ENCODE data around the gene CLEC16A. TPM values are rescaled to one million over a fixed set of nuclear protein-coding genes. Genes with fewer than 3 reads are reported as not detected.
A peak's percentile ranks its signal among the peaks of the same experiment; 100 is the strongest.

Gene CLEC16A
- total RNA-seq, 1 experiment from 2014 or later: 13.4 TPM

DNA sequence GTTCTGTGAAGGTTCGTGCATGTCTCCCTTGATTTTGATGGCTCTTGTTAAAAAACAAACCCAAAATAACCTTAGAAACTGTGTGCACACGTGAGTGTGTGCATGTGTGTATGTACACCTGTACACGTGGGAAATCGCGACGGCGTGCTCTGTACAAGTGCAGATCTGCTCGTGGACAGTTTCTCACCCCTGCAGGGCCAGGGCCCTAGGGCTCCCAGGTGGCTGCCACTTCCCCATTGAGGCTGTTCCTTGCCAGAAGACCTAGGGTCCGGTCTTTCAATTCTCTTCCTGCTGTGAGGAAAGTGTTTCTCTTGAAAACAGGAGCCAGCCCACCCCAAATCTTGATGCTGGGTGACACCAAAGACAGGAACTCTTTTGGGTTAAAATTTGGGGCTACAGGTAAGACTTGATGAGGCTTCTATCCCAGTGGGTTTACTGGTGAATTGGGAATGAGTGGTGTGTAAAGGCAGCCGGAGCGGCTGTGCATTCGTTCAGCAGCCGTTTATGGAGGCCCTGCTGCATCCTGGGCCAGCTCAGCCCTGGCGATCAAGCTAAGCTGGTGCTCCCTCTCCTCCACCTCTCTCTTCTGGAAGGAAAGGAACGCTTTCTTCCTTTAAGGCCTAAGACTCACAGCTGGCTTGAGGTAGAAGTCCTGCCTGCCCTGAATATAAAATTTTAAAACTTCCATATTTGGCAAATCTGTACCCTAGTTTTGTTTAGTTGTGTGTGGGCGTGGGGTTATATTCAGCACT lies 137.9 kb downstream of the CLEC16A start:
- no peak for DNase-seq (ENCODE audit: low read depth)

DNA sequence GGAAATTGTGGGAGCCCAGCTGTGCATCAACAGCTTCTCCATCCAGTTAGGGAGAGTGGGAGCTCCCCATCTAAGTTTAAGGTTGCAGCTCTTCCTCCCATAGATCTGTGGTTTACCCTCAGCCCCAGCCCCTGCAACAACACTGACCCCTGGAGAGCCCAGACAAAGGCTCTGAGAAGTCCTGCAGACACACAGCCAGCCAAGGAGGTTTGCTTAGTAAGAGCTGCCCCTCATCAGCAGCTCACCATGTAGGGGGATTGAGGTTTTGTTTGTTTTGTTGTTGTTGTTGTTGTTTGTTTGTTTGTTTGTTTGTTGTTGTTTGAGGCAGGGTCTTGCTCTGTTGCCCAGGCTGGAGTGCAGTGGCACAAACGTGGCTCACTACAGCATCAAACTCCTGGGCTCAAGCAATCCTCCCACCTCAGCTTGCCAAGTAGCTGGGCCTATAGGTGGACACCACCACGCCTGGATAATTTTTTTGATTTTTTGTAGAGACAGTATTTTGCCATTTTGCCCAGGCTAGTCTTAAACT lies 138.6 kb downstream of the CLEC16A start:
- DNase-seq (ENCODE audit: low read depth): no peak

DNA sequence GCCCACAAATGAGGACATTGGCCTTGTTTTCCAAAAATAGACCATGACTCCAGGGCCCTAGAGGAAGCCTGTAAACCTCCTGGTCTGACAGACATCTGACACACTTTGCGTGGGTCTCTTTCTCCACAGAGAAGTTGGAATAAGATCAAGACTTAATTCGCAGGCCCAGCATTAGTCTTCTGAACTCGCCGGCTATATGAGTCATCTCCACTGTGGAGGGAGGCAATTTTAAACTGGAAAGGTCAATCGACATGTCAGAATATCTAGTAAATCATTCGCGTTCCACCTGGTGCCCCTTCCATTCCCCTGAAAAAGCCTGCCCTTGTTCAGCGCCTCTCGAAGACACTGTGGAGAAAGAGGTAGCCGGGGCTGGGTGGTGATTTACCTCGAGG lies 140.1 kb downstream of the CLEC16A start:
- DNase-seq (ENCODE audit: low read depth): peak; percentile 90

DNA sequence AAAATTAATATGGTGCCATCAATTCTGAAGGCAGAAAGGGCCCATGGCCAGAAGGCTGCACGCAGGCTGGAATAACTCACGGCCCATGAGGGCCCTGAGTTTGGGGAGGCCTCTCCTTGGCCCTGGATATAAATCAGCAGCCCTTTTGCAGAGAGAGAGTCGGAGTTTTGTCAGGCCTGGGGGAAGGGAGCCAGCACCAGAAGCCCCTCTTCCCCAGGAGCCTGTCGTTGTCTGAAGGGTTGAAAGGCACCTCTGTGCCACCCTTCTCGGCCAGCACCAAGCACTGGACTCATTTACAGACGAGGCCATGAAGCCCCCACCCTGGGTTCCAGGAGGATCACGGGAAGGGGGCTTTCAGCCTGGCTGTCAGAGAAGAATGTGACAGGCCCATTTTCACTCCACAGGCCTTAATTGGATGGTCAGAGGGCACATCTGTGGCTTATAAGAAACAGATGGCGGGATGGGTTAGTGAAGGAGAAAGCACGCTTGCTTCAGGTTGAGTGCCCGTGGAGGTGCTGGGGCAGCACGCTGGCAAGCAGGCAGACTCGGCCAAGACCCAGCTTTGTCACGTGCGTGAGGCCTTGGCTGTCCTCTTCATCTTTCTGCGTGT lies 140.6 kb downstream of the CLEC16A start:
- no peak for DNase-seq (ENCODE audit: low read depth)

DNA sequence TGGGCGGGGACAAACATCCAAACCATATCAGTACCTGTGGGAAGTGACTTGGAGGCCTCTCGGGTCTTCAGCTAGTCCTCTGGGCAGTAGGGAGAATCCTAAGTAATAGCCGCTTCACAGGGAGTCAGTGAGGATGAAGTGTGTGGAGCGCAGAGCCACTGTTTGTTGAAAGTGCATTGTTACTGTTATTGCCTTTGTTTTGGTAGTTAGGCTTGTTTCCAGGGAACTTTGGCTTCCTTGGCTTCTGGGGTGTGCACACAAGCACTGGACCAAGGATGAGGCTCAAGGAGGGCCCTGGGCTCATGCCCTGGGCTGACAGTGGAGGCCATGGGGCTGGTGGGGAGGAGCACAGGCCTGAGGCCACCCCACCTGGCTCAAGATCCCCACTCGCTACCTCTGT lies 141.6 kb downstream of the CLEC16A start:
- DNase-seq (ENCODE audit: low read depth): no peak

DNA sequence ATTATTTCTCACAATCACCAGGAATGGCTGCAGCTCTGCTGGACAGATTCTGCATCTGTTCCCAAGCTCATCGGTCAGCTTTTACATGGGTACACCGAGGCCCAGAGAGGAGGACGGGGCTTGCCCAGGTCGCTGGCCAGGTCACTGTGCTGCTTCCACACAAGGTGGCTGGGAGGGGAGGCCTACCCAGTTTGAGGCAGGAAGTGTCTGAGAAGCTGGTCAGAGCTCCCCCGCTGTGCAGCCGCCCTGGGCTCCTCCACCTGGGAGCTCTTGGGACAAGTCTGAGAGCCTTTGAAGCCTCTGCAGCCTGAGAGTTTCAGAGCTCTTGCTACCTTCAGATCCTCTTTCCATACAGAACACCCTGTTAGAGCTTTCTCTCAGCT lies 143.3 kb downstream of the CLEC16A start:
- DNase-seq (ENCODE audit: low read depth): no peak

DNA sequence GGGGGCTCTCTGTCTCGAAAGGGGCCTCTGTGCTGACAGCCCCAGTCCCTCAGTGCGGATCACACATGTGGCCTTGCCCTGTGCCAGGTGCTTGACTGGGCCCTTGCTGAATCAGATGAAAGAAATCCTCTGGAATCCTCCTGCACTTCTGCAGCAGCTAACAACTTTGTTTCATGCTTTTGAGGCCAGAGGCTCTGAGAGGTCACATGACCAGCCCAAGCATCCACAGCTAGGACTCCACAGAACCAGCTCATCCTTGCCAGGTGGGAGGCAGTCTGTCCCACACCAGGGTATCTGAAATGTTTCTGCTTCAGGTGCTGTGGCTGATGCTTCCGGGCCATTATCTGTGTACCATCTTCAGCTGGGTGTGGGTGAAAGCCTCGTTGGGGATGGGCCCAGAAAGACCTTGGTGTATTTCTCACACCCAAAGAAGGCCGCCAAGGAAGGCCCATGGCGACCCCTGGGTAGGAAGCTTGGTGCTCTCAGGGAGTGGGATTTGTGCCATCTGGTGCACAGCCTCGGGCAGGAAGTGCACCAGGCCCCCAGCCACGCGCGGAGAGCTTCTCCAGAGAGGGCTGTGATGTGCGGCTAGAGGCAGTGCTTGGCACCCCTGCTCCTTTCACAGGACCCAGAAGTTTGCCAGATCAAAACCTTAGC lies 143.8 kb downstream of the CLEC16A start:
- no peak for DNase-seq (ENCODE audit: low read depth)

DNA sequence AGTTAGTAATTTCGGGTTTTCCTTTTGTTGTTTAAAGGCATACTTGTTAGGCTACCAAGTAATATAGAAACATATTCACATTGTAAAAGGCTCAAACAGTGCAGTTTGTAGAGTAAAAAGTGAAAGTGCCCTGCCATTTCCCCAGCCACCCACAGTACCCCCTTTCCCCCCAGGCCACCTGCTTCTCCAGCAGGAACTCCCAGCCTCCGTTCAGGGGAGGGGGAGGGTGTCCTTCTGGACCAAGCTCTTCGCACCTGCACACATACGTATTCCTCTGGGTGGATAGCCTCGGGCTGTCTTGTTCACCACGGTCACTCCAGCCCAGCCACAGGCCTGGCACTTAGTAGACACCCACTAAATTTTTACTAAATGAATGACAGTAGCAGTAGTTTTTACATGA lies 144.5 kb downstream of the CLEC16A start:
- DNase-seq (ENCODE audit: low read depth): no peak

DNA sequence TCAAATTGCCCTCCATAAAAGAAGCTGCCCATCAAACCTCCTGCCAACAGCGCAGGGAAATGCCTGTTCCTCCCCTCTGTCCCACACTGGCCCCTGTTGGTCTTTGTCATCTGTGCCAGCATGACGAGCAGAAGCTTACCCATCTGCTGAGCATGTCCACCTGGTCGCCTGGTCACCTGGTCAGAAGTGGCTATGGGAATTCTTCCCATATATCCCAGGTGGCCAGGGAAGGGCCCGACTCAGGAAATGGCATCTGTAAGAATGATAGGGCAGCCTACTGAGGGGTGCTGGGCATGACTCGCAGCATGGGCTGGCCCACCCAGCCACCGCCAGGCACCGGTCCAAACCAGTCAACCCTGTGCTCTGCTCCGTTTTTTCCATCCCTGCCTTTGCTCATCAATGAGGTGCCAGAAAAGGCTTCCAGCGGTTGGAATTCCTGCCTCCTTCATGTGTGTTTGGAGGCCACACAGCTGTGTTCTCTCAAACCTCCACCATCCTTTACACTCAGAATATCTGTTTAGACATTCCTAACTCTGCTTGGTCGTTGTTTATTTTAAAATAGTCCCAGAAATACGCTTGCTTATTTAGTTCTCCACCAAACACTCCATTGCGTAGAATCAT lies 145.2 kb downstream of the CLEC16A start:
- no peak for DNase-seq (ENCODE audit: low read depth)

DNA sequence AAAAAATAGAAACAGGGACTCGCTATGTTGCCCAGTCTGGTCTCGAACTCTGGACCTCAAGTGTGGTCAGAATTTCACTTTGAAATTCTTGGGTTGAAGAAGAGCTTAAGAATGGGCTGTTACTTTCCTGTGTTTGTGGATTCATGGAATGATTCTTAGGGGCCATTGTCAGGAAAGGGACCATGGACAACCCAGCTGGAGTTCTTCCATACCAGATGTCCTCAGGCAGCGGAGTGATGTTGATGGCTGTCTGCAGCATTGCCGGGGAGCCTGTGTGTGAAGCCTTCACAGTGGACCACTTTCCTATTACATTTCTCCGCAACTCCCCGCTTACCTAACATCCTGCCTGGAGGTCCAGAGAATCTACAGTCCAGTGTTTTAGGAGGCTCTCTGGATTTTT lies 145.9 kb downstream of the CLEC16A start:
- DNase-seq (ENCODE audit: low read depth): no peak

DNA sequence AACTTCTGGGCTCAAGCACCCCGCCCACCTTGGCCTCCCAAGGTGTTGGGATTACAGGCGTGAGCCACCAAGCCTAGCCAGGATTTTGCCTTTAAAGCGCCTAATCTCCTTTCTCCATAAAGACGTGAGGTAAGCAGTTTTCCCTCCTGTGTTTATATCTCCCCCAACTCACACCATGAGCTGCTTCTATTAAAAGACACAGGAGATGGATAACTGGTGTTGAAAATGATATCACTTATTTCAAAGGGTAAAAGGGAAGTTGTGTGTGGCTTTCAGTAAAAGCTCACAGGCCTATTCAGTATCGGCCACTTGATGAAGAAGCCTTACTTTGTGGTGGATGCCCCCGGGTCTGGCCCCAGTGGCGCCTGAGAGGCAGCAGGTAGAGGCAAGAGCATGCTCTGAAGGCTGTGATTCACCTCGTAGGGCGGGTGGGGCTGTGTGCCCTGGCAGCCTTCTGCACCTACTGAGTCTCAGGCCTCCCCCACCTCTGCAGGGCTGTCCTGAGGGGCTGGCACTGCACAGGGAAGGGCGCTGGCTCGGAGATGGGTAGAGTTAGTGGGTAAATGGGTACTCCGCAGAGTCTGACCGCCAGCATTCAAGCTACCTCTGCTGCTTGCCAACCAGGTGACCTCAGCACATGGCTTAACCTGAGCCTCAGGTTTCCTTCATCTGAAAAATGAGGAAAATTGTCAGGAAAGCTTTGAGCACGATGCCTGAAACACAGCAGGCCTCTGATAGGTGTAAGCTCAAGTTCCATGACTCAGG lies 146.8 kb downstream of the CLEC16A start:
- no peak for DNase-seq (ENCODE audit: low read depth)

DNA sequence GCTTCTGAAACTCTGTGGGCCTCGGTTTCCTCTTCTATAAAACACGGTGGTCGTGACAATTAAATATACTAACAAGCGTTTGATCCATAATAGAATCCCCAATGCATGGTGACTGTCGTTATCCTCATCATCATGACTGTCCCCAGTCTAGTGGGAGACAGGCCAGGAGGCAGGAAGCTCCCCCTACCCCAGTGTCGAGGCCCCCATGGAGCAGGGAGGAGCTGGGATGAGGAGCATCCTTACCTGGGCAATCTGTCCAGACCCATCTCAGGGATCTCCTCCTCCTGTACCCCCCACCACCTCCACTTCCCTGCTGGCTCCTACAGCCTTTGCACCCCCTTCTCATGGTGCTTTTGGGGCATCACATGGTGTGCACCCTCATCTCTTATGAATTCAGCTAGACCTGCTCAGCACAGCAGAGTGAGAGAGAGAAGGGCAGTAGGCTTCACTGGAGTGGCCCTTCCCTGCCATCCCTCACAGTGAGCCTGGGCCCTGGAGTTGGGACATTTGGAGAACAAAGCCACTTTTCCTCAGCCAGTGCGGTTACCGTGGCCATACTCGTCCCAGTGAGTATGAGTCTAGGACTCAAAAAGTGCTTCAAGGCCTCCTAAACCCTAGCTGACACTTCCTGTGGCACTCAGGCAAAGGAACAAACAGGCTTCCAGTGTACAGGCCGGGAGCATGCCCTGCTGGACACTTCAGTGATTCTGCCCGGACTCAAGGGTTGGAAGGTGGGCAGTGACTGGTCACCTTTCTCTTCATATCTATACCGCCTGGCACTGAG lies 148.6 kb downstream of the CLEC16A start:
- no peak for DNase-seq (ENCODE audit: low read depth)

DNA sequence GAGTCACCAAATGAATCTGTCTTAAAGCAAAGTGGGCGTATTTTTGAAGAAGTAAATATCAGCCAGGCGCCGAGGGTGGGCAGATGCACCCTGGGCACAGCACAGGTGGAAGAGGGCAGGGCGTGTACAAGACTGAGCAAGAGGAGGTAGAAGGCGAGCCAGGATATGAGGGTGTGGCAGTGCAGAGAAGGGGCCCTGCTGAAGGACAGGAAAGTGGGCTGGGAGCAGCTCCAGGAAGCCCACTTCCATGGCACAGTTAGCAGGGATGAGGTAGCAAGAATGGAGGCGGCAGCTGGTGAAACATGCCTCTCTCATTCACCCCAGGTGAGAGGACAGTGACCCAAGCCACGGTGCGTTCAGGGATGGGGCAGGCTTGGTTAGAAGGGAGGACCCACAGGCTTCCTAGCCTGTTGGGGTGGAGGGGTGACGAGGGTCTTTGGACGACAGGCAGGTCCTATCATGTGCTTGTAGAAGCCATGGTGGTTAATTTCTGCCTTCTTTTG lies 149.3 kb downstream of the CLEC16A start:
- DNase-seq (ENCODE audit: low read depth): no peak

DNA sequence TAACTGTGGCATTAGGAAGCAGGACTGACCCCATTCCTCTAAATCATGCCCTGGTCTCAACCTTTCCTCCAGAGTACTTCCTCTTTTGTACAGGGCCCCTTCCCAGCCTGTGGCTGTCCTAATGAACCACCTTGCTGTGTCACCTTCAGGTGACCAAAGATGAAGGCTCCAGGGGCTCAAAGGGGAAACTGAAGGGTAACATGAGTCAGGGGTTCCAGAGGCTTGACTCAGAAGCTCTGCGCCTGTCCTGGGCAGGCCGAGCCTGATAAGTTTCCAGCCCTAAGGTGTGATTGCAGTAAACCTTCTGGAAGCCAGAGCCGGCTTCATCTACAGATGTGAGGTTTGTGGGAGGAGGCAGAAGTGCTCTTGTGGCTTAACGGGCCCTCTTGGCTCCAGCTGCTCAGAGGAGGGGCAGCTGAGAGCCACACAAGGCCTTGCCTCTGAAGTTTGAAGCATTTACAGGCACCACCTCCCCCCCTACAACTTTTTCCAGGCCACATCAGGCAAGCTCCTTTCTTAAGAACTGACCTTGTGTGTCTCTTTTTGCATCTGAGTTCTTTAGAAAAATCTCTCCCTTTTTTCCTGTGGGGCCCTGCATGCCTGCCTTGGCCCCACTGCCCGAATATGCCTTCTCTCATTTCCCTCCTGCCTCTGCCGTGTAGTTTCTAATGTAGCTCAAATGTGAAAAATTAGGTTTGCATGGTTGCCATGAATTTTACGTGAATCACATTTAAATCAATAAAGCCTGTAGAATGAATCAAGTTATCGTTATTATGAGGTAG lies 149.9 kb downstream of the CLEC16A start:
- no peak for DNase-seq (ENCODE audit: low read depth)

DNA sequence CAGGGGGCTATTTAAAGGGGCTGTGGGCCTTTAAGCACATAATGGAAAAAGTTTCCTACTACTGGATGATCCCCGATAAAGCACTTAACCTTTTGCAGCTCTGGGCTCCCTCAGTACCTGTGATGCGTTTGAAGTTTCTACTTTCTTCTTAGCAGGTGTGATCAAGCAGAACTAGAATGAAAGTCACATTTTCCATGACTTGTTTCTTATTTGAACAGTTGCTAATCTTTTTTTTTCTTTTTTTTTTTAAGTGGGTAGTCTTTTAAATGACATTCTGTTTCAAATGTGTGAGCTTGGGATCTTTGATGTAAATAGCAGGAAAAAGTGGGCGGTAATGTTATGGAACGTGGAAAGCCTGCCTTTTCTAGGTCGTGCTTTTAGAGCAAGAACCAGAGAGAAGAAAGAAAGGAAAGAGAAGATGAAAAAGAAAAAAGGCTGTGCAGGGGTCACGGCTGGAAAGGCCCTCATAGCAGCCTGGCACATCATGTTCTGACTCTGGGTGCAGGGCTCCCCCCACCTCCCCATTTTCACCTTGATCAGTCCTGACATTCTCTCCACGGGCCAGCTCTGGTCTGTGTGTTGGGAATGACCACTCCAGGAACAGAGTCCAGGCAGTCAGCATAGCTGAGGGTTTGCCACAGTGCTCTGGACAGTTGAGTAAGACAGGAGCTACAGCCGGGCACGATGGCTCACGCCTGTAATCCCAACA lies 150.6 kb downstream of the CLEC16A start:
- DNase-seq (ENCODE audit: low read depth): no peak

DNA sequence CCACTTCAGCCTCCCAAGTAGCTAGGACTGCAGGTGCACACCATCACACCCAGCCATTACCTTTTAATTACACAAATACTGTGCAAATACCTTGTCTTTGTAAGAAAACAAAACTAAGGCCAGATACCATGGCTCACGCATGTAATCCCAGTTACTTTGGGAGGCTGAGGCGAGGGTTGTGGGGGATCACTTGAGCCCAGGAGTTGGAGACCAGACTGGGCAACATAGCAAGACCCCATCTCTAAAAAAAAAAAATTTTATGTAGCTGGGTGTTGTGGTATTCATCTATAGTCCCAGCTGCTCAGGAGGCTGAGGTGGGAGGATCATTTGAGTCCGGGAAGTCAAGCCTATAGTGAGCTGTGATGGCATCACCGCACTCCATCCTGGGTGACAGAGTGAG lies 151.6 kb downstream of the CLEC16A start:
- no peak for DNase-seq (ENCODE audit: low read depth)

DNA sequence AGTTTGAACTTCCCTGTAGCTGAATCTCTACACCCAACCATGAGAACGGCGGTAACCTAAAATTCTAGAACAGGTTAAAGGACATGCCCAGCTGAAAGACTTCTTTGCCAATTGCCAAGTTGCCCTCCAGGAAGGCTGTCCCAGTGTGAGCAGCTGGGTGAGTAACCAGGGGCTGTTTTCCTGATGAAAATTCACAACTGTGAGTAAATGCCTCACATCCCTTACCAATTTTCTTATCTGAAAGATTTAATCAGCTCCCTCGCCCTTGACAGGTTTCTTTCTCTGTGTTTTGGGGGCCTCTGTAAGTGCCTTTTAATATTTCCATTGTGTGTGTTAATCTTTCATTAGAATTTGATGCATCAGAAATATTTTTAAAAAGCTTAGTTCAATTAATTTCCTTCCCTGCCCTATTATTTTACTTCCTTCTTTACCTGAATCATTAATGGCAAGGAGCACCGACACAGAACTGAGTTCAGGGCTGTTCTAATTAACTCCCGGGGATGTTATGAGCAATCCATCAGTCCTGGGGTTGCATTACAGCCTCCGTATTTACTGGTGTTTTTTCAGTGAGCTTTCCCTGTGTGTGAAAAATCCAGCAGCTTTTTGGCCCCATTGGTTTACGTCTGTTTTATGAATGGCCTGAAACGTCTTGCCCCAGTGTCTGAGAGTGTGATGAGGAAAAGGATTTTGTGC lies 152.9 kb downstream of the CLEC16A start:
- DNase-seq (ENCODE audit: low read depth): peak; percentile 45

DNA sequence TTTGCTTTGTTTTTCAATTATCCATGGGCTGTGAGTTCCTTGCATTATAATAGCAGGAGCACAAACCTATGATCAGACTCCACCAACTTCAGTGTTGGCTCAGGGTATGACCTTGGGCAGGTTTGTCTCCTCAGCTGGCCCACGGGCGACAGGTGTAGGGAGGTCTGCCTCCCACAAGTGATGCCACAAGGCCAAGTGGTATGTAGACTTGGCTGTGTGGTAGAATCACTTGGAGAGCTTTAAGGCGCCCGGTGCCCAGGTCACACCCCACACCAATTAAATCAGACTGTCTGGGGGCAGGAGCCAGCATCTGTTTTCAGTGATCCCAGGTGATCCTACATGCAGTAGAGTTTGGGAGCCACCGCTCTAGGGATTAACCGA lies 153.4 kb downstream of the CLEC16A start:
- no peak for DNase-seq (ENCODE audit: low read depth)

Data from LHCN-M2 (cell line).